IgD-negative memory B cell (primary cell): ENCODE results near the gene ELSPBP1. TPM values are rescaled to one million over a fixed set of nuclear protein-coding genes. Genes with fewer than 3 reads are reported as not detected.
"Not testable (repeated sequence)": the region's sequence is repeated elsewhere in the genome, so short reads cannot be mapped to it uniquely, and the experiment has no call there.

Experiments
- H3K27ac Mint-ChIP-seq, 3 donors: one replicate each; pipeline ENCODE4 v1.8.0; 2020 to 2022; ENCODE audit warnings: mild to moderate bottlenecking in 3 of 3, mixed read lengths in 3 of 3, moderate library complexity in 1 of 3
- H3K27me3 Mint-ChIP-seq: one replicate; pipeline ENCODE4 v1.8.0; 2021; ENCODE audit warnings: mixed read lengths
- H3K36me3 Mint-ChIP-seq: one replicate; pipeline ENCODE4 v1.8.0; 2020; ENCODE audit warnings: mild to moderate bottlenecking, mixed read lengths
- H3K4me1 Mint-ChIP-seq, 3 donors: one replicate each; pipeline ENCODE4 v1.8.0; 2020 to 2022; ENCODE audit warnings: mixed read lengths in 3 of 3, mild to moderate bottlenecking in 1 of 3
- H3K4me3 Mint-ChIP-seq, 4 donors: one replicate each; pipeline ENCODE4 v1.8.0; 2020 to 2022; ENCODE audit warnings: mild to moderate bottlenecking in 4 of 4, mixed read lengths in 4 of 4, moderate library complexity in 3 of 4
- H3K9me3 Mint-ChIP-seq, 3 donors: one replicate each; pipeline ENCODE4 v1.8.0; 2020 to 2021; ENCODE audit warnings: mixed read lengths in 3 of 3, mild to moderate bottlenecking in 1 of 3
- polyA plus RNA-seq: library from polyadenylated mRNA; unstranded; fragments of 300-500 nt; fragmentation: Illumina TruSeq; gene quantifications from one replicate; pipeline ENCODE4 v1.2.3, GENCODE V29; 2021

Gene ELSPBP1
- polyA plus RNA-seq, 1 donor from 2014 or later: not detected

DNA sequence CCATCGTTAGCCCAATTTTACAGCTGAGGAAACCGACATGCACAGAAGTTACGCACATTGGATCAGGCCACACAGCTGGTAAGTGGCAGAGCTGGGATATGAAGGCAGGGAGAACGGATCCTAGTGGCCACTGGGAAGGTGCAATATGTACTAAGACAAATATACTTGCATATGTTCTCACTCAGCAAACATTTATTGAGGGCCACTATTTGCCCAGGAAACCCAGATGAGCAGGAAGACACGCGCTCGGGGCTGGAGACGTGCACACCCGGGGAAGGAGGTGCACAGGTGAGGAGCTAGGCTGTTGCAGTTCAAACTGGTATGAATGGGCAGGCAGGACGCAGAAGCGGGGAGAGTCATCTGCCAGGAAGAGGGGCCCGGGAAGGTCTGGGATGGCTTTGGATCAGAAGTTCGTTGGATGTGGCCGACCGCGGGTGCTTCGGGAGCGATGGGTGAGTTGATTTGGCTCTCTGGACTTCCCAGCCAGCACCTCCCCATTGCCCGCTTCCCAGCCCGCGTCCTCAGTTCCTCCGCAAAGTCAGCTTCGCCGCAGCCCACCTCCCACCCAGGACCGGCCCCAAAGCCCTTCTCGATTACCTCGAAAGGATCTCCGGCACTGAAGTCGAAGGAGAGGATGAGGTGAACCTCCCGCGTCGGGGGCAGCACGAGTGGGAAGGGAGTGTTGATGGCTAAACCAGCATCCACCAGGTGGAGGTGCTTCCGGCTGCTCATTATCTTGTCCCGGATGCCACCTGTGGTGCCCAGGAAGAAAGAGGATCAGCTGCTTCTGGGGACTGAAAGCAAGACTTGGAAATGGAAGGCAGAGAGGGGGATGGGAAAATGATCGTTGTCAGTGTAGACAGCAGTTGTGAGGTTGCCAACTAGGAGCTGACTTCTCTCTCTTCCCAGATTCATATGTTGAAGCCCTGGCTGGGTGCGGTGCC is 67.2 kb downstream of the ELSPBP1 start:
- Mint-ChIP-seq H3K36me3 (no peaks in the 10 kb centered on the region), H3K4me3 (no peak overlapping the region), H3K9me3 (peaks cover 0 to 3% (median 0%) of the 10 kb centered on the region in 3 donors), H3K27ac (no peak overlapping the region), H3K4me1 (no peaks in the 10 kb centered on the region), H3K27me3 (no peaks in the 10 kb centered on the region)

DNA sequence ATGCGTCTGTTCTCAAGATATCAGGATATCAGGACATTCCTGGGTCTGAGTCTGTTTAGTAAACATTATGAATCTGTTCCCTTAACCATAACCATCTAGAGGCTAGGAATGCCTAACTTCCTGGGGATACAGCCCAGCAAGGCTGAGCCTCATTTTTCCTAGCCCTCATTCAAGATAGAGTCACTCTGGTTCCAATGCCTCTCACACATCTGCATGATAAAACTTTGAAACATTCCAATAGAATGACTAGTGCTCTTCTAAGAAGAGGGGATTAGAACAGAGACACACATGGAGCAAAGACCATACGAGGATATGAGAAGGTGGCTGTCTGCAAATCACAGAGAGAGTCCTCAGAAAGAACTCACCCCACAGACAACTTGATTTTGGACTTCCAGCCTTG is 70.1 kb downstream of the ELSPBP1 start:
- Mint-ChIP-seq H3K4me3 (no peak overlapping the region), H3K36me3 (no peaks in the 10 kb centered on the region), H3K4me1 (no peaks in the 10 kb centered on the region), H3K27me3 (no peaks in the 10 kb centered on the region), H3K27ac (no peak overlapping the region), H3K9me3 (peaks cover 0 to 3% (median 0%) of the 10 kb centered on the region in 3 donors)

DNA sequence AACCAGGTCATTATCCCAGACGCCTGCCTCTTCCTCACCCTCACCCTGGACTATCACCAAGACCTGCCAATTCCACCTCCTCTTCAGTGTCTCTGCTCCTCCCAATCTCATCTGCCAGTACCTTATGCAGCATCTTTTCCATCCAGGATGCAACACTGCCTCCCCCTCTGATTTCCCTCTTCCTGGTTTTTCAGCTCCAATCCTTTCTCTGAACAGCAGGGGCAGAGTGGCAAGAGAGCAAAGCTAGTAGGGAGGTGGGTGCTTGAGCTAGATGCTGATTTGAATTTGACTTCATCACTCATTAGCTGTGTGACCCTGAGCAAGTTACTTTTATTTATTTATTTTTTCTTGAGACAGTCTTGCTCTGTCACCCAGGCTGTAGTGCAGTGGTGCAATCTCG is 75.0 kb downstream of the ELSPBP1 start:
- Mint-ChIP-seq H3K27me3 (no peaks in the 10 kb centered on the region), H3K9me3 (peaks cover 0 to 6% (median 3%) of the 10 kb centered on the region in 3 donors), H3K4me1 (no peaks in the 10 kb centered on the region), H3K36me3 (peaks cover 3% of the 10 kb centered on the region), H3K27ac (no peak overlapping the region), H3K4me3 (no peak overlapping the region)

- not testable (repeated sequence) for H3K4me3 Mint-ChIP-seq, H3K36me3 Mint-ChIP-seq, H3K27ac Mint-ChIP-seq, H3K9me3 Mint-ChIP-seq, H3K4me1 Mint-ChIP-seq, H3K27me3 Mint-ChIP-seq
Measured at GRCh38 chr19:48070177-48070769, 75.8 kb downstream of the ELSPBP1 start.

Other genes starting within 250 kb of the ELSPBP1 start
- gene NOP53, start 249.1 kb upstream of the ELSPBP1 start, polyA plus RNA-seq: 304 TPM
- 210 TPM for gene SELENOW, start 215.9 kb upstream of the ELSPBP1 start, polyA plus RNA-seq
- gene TPRX1, start 190.1 kb upstream of the ELSPBP1 start, polyA plus RNA-seq: not detected
- not detected for gene CRX, start 172.7 kb upstream of the ELSPBP1 start, polyA plus RNA-seq
- not detected for gene TPRX2, start 135.4 kb upstream of the ELSPBP1 start, polyA plus RNA-seq
- not detected for gene SULT2A1, start 108.3 kb upstream of the ELSPBP1 start, polyA plus RNA-seq
- not detected for gene BSPH1, start 2.5 kb upstream of the ELSPBP1 start, polyA plus RNA-seq
- not detected for gene CABP5, start 49.4 kb downstream of the ELSPBP1 start, polyA plus RNA-seq
- gene PLA2G4C, start 116.2 kb downstream of the ELSPBP1 start, polyA plus RNA-seq: 2.4 TPM
- gene LIG1, start 175.7 kb downstream of the ELSPBP1 start, polyA plus RNA-seq: 30.1 TPM
- 2.4 TPM for gene ZSWIM9, start 176.0 kb downstream of the ELSPBP1 start, polyA plus RNA-seq